PFSK-1 (cell line): ENCODE data around the gene CPA4.

Experiments used
- POLR2AphosphoS5 ChIP-seq: IDR thresholded peaks from 2 replicates; pipeline ENCODE4 v1.6.1; 2012; ENCODE audit warnings: low read depth, mild to moderate bottlenecking, control low read depth, low read length, moderate library complexity
- REST ChIP-seq, 2 experiments: IDR thresholded peaks; 2 replicates each; pipeline versions ENCODE4 v1.6.1 to v1.8.0; 2011 to 2012; ENCODE audit warnings: low read depth in 2 of 2, low read length in 2 of 2, control low read depth in 1 of 2, inconsistent platforms in 1 of 2, mild to moderate bottlenecking in 1 of 2, moderate library complexity in 1 of 2; ENCODE audit not compliant: insufficient read depth in 1 of 2
- SIN3A ChIP-seq: IDR thresholded peaks from 2 replicates; pipeline ENCODE4 v1.6.1; 2012; ENCODE audit warnings: mild to moderate bottlenecking, low read length, moderate library complexity, borderline replicate concordance; ENCODE audit not compliant: insufficient read depth

GRCh38 chr7:130275826-130276297 is 17.1 kb upstream of the CPA4 start:
- TF ChIP-seq POLR2AphosphoS5 (no peak), REST (IDR thresholded peaks at IDR 0.05; ENCODE audit: insufficient read depth in 1 of 2, low read depth in 2 of 2, low read length in 2 of 2) (no peak), SIN3A (no peak)
